ENCODE measurements around the gene NES.

The NES gene

DNA sequence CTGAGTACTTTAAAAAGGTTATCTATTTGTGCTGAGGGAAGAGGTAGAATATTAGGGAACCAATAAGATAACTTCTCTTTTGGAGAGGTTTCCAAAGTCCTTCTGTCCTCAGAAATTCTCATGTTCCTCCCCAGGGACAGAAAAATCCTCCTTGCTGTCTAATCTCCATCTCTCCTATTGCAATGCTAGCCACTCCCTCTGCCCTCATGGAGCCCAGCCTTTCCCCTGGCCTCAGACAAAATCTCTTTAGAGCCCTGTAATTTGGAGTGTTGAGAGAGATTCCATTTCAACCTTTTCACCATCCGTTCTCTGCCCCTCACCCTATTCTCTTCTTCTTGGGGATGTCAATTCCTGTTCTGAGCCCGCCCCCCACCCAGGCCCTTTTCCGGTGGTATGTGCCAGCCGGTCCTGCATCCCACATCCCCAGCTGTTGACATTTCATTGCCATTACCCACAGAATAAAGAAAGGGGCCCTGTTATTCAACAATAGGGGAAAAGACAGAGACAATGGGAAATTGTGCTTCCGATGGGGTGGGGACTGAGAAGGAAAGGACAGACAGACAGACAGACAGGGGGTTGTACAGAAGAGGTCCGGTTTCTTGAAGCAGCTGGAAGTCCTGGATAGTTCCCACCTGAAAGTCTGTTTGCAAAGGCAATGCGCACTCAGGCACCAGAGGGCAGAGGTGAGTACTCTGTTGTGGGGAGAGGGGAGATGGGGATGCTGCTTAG, 58.2 kb downstream of the NES start, which contains the start of gene HAPLN2:
Gene HAPLN2, plus strand, starts transcription at position 563 of the 729 bp plus-strand sequence. CDS start 4,076 bp downstream, outside the sequence.
- DNase-seq (ENCODE audit: low read depth): no peak

All from CMK (cell line).